GM21737 (cell line): Measurements from ENCODE around the gene SHC1.

Experiments used
- ATAC-seq: cut with Tn5 transposase; IDR thresholded peaks from one replicate; pipeline ENCODE4 v1.9.1; 2021; ENCODE audit warnings: mild to moderate bottlenecking, moderate library complexity; ENCODE audit not compliant: unreplicated experiment

SHC1 gene

GRCh38 chr1:154970631-154971340 lies at the start of gene SHC1:
Gene SHC1, minus strand, starts transcription at chr1:154970747. Its CDS starts 221 bp downstream, at chr1:154970526.
- ATAC-seq = no peak

- no peak for ATAC-seq
These were observed 49.1 kb upstream of the SHC1 start for GRCh38 chr1:155019377-155020245.

GRCh38 chr1:155018617-155019348 lies 48.2 kb upstream of the SHC1 start:
- ATAC-seq = no peak

- ATAC-seq = no peak
These were observed 47.4 kb upstream of the SHC1 start for GRCh38 chr1:155017946-155018316.

- peak; percentile 47 for ATAC-seq
These were observed 46.7 kb upstream of the SHC1 start for GRCh38 chr1:155017041-155017945.

- no peak for ATAC-seq
These were observed 45.8 kb upstream of the SHC1 start for GRCh38 chr1:155016231-155016831.

- no peak for ATAC-seq
These were observed 45.1 kb upstream of the SHC1 start for GRCh38 chr1:155015527-155016230.

GRCh38 chr1:155014709-155015508 lies 44.4 kb upstream of the SHC1 start:
- no peak for ATAC-seq

GRCh38 chr1:155013632-155014031 lies 43.1 kb upstream of the SHC1 start:
- no peak for ATAC-seq

- no peak for ATAC-seq
These were observed 42.4 kb upstream of the SHC1 start for GRCh38 chr1:155012776-155013602.

- ATAC-seq = no peak
These were observed 41.5 kb upstream of the SHC1 start for GRCh38 chr1:155012026-155012546.

- no peak for ATAC-seq
These were observed 41.0 kb upstream of the SHC1 start for GRCh38 chr1:155011437-155012025.

GRCh38 chr1:155011004-155011416 lies 40.5 kb upstream of the SHC1 start:
- ATAC-seq = no peak

- no peak for ATAC-seq
These were observed 39.8 kb upstream of the SHC1 start for GRCh38 chr1:155010211-155010918.

- ATAC-seq = no peak
These were observed 39.2 kb upstream of the SHC1 start for GRCh38 chr1:155009742-155010141.

- ATAC-seq = no peak
These were observed 38.7 kb upstream of the SHC1 start for GRCh38 chr1:155009221-155009711.
